Nasal cavity respiratory epithelium epithelial cell of viscerocranial mucosa (primary cell): ENCODE data around the gene PARP6. TPM values are rescaled to one million over a fixed set of nuclear protein-coding genes. Genes with fewer than 3 reads are reported as not detected.

ENCODE experiments used
- total RNA-seq: library from RNA; depleted of rRNA; stranded (reverse); fragments of >200 nt; gene quantifications from 2 replicates; pipeline ENCODE4 v1.2.3, GENCODE V29; 2014

The PARP6 gene, protein sequence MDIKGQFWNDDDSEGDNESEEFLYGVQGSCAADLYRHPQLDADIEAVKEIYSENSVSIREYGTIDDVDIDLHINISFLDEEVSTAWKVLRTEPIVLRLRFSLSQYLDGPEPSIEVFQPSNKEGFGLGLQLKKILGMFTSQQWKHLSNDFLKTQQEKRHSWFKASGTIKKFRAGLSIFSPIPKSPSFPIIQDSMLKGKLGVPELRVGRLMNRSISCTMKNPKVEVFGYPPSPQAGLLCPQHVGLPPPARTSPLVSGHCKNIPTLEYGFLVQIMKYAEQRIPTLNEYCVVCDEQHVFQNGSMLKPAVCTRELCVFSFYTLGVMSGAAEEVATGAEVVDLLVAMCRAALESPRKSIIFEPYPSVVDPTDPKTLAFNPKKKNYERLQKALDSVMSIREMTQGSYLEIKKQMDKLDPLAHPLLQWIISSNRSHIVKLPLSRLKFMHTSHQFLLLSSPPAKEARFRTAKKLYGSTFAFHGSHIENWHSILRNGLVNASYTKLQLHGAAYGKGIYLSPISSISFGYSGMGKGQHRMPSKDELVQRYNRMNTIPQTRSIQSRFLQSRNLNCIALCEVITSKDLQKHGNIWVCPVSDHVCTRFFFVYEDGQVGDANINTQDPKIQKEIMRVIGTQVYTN
- total RNA-seq = 24.3 and 35.5 TPM in 2 replicates

DNA sequence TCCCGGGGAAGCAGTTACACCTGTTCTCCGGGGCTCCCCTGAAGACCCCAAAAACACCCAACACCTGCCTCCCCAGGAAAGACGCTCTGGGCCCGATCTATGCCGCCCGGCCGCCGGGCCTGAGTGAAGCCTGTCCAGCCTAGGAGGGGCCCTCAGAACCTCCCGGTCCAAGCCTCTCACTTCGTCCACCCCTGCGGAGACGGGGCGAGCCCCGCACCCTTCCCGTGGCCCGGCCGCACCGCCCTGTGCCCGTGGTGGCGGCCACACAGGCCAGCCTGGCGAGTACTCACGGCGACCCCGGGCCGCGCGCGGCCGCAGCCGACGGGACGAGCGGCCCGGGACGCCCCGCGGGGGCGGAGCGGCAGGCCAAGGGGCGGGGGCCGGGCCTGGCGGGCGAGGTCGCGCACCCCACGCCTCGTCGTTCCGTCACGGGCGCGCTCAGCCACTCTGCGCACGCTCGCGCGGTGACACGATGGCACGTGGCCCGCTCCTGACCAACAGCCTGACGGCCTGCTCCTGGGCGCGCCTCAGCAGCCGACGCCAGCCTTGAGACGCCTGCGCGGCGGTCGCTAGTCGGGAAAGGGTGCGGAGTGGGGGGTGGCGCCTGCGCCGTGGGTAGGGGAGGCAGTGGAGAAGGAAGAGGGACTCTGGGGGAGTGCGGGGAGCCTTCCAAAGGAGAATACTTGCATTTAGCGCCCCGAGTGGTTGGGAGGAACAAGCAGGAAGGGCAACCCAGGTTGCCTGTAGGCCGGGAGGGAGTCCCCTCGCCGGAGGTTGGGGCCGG, at the start of gene PARP6:
Gene PARP6, minus strand, starts transcription at position 342 of the 784 bp plus-strand sequence. CDS start 5,077 bp downstream, outside the sequence.

DNA sequence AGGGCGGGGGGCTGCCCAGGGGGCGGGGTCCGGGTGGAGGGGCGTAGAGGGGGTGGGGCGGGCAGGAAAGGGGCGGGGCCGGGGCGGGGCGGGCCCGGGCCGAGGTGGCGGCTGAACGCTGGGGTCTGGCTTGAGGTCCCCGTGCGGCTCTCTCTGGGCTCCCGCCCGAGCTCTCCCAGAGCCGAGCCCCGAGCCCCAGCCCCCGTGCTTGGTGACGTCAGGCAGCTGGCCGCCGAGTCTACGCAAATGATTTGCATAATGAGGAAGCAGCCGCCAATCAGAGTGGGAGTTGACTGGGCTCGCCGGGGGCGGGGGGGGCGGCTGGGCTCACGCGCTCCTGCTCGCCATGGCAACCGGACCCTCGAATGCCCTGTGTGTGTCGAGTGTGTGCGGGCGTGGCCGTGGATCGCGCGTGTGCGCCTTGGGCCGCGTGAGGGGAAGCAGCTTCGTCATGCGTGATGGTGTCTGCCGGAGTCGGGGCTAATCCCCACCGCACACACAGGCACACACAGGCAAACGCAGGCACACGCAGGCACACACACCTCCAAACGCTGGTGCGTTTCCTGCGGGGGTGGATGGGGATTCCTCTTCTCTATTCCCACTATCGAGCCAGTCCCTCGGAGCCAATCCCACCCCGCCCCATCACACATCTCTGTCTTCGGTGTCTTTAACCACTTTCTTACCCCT, 47.8 kb upstream of the PARP6 start, which contains the start of gene CELF6:
Gene CELF6, minus strand, starts transcription at position 173 of the 687 bp plus-strand sequence. CDS start 283 bp downstream, outside the sequence.

DNA sequence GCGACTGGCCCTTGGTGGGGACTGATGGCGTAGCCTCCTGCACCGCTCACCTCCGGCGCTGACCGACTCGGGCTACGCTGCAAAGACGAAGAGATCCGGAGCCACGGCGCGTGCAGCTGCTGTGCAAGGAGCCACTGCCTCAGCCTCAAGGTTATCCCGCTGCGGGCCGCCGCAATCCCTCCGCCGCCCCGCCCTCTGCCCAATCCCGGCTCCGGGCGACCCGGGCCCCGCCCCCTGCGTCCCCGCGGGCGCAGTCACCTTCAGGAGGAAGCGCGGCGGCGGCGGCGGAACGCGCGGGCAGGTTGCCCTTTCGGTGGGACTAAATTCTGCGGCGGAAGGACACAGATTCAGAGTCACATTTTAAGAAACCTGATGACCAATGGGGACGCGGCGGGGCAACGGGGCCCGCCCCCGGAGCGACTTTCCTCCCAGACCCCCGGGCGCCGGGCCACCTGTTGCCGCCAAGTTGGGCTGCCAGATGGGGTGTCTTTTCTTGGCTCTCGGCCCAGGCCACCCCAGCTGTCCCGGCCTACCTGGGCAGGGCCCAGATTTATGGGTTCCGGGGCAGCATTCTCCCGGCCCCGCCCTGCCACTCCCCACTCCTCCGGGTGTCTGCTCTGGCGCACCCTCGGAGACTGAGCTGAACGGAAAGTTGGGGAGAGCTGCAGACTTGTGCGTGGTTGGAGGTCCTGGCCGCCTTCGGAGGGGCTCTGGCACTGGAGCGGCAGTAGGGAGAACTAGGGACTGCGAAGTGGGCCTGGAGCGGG, 41.1 kb downstream of the PARP6 start, which contains the start of gene PKM:
Gene PKM, minus strand, starts transcription at position 125 of the 767 bp plus-strand sequence. CDS start 12,093 bp downstream, outside the sequence.

DNA sequence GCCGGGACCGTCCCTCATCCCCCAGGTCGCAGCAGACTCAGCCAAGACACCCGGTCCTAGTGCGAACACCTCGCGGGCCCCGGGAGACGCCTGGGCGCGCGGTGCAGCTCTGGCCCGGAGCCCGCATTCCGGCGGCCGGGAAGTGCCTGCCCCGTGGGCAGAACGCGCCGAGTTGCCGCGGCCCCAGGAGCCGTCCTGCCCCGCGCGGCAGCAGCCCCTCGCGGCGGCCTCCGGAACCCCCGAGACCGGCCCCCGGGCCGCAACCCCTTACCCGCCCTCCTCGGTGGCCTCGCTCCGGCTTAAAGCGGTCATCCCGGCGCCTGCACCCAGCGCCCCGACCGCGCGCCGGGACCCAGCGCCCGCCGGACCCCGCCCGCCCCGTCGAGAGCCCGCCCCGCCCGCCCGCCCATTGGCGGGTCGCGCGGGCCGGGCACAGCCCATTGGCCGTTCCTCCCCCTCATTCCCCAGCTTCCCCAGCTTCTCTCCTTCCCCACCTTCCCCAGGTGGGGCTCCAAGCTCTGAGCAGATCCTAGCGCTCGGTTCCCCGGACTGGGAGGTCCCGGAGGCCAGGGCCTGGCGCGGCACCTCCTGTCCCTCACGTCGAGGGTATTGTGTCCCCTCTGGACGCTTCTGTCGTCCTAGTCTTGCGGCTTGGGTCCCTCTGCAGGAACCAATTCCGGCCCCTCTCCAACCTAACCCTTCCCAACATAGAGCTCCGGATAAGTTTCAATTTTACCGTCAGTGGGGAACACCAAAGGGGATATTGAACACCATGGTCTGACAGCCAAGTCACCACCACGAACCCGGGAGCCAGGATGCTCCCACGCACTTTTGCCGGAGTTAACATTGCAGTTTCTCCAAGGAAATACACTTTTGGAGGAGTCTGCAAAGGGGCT, 74.6 kb downstream of the PARP6 start, which contains the start of gene GRAMD2A:
Gene GRAMD2A, minus strand, starts transcription at position 328 of the 896 bp plus-strand sequence.

Other genes with a start within 250 kb of the PARP6 start
- gene MYO9A, start 154.4 kb downstream of the PARP6 start, total RNA-seq = 39.6 and 59.7 TPM in 2 replicates
- 2.4 and 2.7 TPM in 2 replicates for gene SENP8, start 154.2 kb downstream of the PARP6 start, total RNA-seq
- gene GRAMD2A, start 74.8 kb downstream of the PARP6 start, total RNA-seq = 7.2 and 10.3 TPM in 2 replicates
- gene PKM, start 41.4 kb downstream of the PARP6 start, total RNA-seq = 655 and 1,761 TPM in 2 replicates
- 0.21 TPM in 1 of 2 replicates, not detected in the other for gene CELF6, start 47.6 kb upstream of the PARP6 start, total RNA-seq
- gene HEXA, start 103.5 kb upstream of the PARP6 start, total RNA-seq = 55.0 and 70.1 TPM in 2 replicates
- gene TMEM202, start 125.8 kb upstream of the PARP6 start, total RNA-seq = not detected in 2 replicates
- gene ARIH1, start 201.8 kb upstream of the PARP6 start, total RNA-seq = 24.6 and 102 TPM in 2 replicates